ENCODE results near the gene CDC5L. TPM values are rescaled to one million over a fixed set of nuclear protein-coding genes. Genes with fewer than 3 reads are reported as not detected.

The CDC5L gene
- total RNA-seq, 1 donor from 2014 or later = 20.2 TPM

DNA sequence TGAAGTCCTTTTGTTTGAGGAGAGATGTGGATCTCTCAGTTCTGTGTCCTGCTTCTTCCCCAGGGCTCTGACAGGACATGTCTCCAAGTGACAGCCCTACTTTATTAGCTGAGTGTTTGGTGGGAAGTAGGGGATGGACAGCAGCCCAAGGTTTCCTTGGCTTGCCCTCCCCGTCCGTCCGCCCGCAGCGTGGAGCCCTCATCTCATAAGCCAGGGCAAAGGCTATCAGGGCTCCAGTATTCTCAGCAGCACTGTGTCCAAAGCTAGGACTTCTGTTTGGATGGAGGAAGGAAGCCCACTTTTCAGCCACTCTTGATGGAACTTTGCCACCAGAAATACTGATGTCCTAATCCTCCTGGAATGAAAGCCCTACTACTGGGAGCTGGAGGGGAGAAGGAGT, 13.6 kb downstream of the CDC5L start:
- no peak overlapping the region for H3K27ac Mint-ChIP-seq
- ATAC-seq (ENCODE audit: low read depth) (no peak), DNase-seq (no peak)
- intact Hi-C loops (cut with micrococcal nuclease) = no loop called here
- CTCF ChIA-PET = no interaction called here
- TF ChIP-seq, protein P1, sequence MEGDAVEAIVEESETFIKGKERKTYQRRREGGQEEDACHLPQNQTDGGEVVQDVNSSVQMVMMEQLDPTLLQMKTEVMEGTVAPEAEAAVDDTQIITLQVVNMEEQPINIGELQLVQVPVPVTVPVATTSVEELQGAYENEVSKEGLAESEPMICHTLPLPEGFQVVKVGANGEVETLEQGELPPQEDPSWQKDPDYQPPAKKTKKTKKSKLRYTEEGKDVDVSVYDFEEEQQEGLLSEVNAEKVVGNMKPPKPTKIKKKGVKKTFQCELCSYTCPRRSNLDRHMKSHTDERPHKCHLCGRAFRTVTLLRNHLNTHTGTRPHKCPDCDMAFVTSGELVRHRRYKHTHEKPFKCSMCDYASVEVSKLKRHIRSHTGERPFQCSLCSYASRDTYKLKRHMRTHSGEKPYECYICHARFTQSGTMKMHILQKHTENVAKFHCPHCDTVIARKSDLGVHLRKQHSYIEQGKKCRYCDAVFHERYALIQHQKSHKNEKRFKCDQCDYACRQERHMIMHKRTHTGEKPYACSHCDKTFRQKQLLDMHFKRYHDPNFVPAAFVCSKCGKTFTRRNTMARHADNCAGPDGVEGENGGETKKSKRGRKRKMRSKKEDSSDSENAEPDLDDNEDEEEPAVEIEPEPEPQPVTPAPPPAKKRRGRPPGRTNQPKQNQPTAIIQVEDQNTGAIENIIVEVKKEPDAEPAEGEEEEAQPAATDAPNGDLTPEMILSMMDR (IDR thresholded peaks at IDR 0.05) = no peak
- POLR2A ChIA-PET = no interaction called here
- no peaks in the 10 kb centered on the region for H3K27me3 Mint-ChIP-seq
- no peak overlapping the region for H3K4me3 Mint-ChIP-seq
- no peaks in the 10 kb centered on the region for H3K9me3 Mint-ChIP-seq
- H3K4me1 Mint-ChIP-seq = no peaks in the 10 kb centered on the region
- H3K36me3 Mint-ChIP-seq (ENCODE audit: low read depth) = peaks cover 75% of the 10 kb centered on the region

DNA sequence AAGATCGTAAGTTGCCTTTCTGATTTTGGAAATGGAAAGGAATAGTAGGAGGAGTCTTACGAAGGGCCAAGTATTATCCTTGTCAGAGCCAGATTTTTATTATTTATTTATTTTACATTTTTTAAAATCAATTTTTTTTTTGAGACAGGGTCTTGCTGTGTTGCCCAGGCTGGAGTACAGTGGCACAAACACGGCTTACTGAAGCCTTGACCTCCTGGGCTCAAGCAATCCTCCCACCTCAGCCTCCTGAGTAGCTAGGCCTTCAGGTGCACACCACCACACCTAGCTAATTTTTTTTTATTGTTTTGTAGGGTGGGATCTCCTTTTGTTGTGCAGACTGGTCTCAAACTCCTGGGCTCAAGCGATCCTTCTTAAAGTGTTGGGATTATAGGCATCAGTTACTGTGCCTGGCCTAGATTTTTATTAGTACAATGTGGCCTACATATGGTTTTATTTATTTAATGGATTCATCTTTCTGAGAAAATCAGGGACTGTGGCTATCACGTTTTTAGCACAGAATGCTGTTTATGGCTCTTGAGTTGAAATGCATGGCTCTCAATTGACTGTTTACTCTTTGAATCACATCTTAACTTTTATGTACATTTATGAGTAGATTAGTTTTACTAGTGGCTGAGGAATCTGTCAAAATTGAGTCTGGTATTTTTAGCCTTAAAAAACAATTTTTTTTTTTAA, 16.7 kb downstream of the CDC5L start:
- intact Hi-C loops (cut with micrococcal nuclease) = no loop called here
- no peak overlapping the region for H3K27ac Mint-ChIP-seq
- POLR2A ChIA-PET = interaction anchor here (1.5 kb wide), 1 partner anchor 16 kb away, joined by 3 read pairs; the partner anchor contains the start of gene CDC5L
- peaks cover 78% of the 10 kb centered on the region for H3K36me3 Mint-ChIP-seq (ENCODE audit: low read depth)
- CTCF ChIA-PET = no interaction called here
- no peak overlapping the region for H3K4me3 Mint-ChIP-seq
- no peaks in the 10 kb centered on the region for H3K27me3 Mint-ChIP-seq
- DNase-seq = no peak
- TF ChIP-seq, protein P1 (IDR thresholded peaks at IDR 0.05) = no peak
- no peaks in the 10 kb centered on the region for H3K9me3 Mint-ChIP-seq
- no peaks in the 10 kb centered on the region for H3K4me1 Mint-ChIP-seq
- no peak for ATAC-seq (ENCODE audit: low read depth)

DNA sequence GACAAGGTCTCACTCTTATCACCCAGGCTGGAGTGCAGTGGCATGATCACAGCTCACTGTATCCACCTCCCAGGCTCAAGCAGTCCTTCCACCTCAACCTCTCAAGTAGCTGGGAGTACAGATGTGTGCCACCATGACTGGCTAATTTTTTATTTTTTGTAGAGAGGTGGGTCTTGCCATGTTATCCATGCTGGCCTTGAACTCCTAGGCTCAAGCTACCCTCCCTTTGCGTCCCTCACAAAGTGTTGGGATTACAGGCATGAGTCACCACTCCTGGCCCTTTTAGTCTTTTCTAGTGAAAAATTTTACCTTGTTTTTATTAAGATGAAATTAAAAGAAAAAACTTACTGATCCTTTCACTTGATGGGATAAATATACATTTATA, 17.2 kb downstream of the CDC5L start:
- TF ChIP-seq, protein P1 (IDR thresholded peaks at IDR 0.05) = no peak
- H3K4me1 Mint-ChIP-seq = no peaks in the 10 kb centered on the region
- intact Hi-C loops (cut with micrococcal nuclease) = no loop called here
- peaks cover 79% of the 10 kb centered on the region for H3K36me3 Mint-ChIP-seq (ENCODE audit: low read depth)
- no peaks in the 10 kb centered on the region for H3K27me3 Mint-ChIP-seq
- DNase-seq (no peak), ATAC-seq (ENCODE audit: low read depth) (no peak)
- no peak overlapping the region for H3K27ac Mint-ChIP-seq
- POLR2A ChIA-PET = interaction anchor here (1.5 kb wide), 1 partner anchor 17 kb away, joined by 3 read pairs; the partner anchor contains the start of gene CDC5L
- H3K4me3 Mint-ChIP-seq = no peak overlapping the region
- CTCF ChIA-PET = no interaction called here
- H3K9me3 Mint-ChIP-seq = peaks cover 3% of the 10 kb centered on the region

DNA sequence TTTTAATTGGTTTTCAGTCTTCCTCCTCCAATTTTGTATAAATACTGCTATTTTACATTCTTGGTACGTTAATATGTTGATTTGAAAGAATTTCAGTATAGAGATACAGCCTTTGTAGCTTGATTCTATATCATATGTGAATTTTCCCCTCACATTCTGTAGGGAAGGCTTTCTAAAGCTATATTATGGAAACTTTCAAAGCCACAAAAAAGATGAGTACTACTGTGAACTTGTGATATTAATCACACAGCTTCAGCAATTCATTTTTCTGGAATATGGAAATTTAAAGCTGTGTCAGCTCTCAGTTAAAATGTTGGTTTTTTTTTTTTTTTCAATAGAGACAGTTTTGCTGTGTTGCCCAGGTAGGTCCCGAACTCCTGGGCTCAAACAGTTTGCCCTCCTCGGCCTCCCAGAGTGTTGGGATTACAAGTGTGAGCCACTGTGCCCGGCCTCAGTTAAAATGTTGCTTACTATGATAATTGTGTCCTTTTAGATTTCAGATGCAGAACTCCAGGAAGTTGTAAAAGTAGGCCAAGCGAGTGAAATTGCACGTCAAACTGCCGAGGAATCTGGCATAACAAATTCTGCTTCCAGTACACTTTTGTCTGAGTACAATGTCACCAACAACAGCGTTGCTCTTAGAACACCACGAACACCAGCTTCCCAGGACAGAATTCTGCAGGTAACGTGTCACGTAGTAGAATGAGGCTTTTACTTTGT, 20.6 kb downstream of the CDC5L start:
- H3K4me1 Mint-ChIP-seq = no peaks in the 10 kb centered on the region
- ChIA-PET CTCF (no interaction called here), POLR2A (interaction anchor here (0.6 kb wide), 1 partner anchor 20 kb away, joined by 3 read pairs; the partner anchor contains the start of gene CDC5L)
- no peak overlapping the region for H3K4me3 Mint-ChIP-seq
- peaks cover 3% of the 10 kb centered on the region for H3K9me3 Mint-ChIP-seq
- H3K27me3 Mint-ChIP-seq = no peaks in the 10 kb centered on the region
- no peak overlapping the region for H3K27ac Mint-ChIP-seq
- intact Hi-C loops (cut with micrococcal nuclease) = no loop called here
- H3K36me3 Mint-ChIP-seq (ENCODE audit: low read depth) = peaks cover 87% of the 10 kb centered on the region
- TF ChIP-seq, protein P1 (IDR thresholded peaks at IDR 0.05) = no peak
- no peak for DNase-seq
- ATAC-seq (ENCODE audit: low read depth) = no peak

DNA sequence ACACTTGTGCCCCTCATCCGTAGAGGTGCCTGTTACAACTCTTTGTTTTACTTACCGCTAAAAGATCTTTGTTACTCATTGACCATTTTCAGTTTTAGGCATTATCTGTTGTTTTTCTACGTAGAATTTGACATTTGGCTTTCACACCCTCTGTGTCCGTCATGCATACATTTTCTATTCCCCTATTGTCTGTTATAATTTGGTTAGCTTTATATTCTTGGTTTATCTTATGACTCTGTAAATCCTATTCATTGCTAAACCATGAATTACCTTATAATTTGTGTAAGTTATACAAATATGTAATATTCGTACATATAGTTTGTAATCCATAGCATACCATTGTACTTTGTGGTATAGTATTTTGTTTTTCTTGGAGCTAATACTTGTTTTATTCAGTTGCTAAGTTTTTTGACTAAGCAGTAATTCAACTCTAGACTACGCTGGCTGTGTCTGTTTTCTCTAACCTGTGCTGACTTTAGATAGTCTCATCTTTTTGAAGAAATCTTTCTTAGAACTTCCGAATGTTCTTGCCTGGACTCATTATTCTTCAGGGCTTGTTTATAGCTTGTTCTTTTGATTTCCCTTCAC, 21.8 kb downstream of the CDC5L start:
- ATAC-seq (ENCODE audit: low read depth) (no peak), DNase-seq (no peak)
- TF ChIP-seq, protein P1 (IDR thresholded peaks at IDR 0.05) = no peak
- ChIA-PET CTCF (no interaction called here), POLR2A (interaction anchor here (0.6 kb wide), 1 partner anchor 22 kb away, joined by 3 read pairs; the partner anchor contains the start of gene CDC5L)
- intact Hi-C loops (cut with micrococcal nuclease) = no loop called here
- Mint-ChIP-seq H3K9me3 (peaks cover 3% of the 10 kb centered on the region), H3K36me3 (ENCODE audit: low read depth) (peaks cover 88% of the 10 kb centered on the region), H3K27me3 (no peaks in the 10 kb centered on the region), H3K4me1 (no peaks in the 10 kb centered on the region), H3K27ac (no peak overlapping the region), H3K4me3 (no peak overlapping the region)

Data from activated B cell treated with CpG ODN at 0.5 μM for 24 hours (primary cell).